ENCODE results near the gene KLHDC1.

DNA sequence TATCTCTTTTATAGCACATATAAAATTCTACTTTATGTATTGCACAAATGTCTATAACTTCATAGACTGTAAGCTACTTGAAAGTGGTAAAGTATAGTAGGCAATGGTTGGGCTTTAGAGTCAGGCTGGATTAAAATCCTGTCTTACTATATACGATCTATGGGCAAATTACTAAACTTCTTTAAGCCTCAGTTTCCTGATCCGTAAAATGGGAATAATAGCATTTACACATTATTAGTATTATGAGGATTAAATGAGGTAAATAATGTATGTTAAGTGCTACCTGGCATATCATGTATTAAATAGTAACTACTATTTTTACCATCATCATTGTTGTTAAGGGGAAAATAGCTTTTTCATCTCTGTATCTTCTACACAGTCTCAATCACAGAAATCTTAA is 19.3 kb upstream of the KLHDC1 start:
- TF ChIP-seq, protein P1, sequence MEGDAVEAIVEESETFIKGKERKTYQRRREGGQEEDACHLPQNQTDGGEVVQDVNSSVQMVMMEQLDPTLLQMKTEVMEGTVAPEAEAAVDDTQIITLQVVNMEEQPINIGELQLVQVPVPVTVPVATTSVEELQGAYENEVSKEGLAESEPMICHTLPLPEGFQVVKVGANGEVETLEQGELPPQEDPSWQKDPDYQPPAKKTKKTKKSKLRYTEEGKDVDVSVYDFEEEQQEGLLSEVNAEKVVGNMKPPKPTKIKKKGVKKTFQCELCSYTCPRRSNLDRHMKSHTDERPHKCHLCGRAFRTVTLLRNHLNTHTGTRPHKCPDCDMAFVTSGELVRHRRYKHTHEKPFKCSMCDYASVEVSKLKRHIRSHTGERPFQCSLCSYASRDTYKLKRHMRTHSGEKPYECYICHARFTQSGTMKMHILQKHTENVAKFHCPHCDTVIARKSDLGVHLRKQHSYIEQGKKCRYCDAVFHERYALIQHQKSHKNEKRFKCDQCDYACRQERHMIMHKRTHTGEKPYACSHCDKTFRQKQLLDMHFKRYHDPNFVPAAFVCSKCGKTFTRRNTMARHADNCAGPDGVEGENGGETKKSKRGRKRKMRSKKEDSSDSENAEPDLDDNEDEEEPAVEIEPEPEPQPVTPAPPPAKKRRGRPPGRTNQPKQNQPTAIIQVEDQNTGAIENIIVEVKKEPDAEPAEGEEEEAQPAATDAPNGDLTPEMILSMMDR (IDR thresholded peaks at IDR 0.05; ENCODE audit: borderline replicate concordance, extremely low read depth, low read length, poor library complexity, severe bottlenecking) = no peak
- no peak for TF ChIP-seq EZH2 (IDR thresholded peaks at IDR 0.05; ENCODE audit: borderline replicate concordance, low read depth, low read length, severe bottlenecking)
